ENCODE results near the gene BEX4.

DNA sequence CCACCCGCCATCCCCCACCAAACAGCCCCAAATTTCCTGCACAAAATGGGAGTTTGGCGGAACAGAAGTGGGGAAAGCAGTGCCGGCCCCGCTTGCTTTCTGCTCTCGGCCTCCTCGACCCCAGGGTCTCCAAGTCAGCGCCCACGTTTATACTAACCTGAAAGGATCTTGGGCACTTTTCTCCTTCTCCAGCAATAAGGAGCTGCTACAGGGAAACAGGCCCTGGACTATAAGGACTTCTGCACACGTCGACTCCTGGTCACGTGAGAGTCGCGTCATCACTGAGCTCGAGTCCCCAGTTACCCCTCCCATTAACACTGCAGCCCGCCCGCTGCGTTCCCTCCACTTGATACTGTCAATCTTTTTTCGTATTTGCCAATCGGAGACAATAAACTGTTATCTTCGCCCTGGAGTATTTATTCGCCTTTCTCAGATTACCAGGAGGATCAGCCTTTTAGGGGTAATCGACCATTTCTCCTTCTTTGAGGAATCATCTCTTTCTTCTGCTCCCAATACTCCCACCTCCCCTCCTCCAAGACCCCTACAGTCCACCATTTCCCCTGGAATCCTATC, 40.1 kb downstream of the BEX4 start, which contains the start of gene TCEAL8:
- TF ChIP-seq, protein P1, sequence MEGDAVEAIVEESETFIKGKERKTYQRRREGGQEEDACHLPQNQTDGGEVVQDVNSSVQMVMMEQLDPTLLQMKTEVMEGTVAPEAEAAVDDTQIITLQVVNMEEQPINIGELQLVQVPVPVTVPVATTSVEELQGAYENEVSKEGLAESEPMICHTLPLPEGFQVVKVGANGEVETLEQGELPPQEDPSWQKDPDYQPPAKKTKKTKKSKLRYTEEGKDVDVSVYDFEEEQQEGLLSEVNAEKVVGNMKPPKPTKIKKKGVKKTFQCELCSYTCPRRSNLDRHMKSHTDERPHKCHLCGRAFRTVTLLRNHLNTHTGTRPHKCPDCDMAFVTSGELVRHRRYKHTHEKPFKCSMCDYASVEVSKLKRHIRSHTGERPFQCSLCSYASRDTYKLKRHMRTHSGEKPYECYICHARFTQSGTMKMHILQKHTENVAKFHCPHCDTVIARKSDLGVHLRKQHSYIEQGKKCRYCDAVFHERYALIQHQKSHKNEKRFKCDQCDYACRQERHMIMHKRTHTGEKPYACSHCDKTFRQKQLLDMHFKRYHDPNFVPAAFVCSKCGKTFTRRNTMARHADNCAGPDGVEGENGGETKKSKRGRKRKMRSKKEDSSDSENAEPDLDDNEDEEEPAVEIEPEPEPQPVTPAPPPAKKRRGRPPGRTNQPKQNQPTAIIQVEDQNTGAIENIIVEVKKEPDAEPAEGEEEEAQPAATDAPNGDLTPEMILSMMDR (IDR thresholded peaks at IDR 0.05; ENCODE audit: low read depth, low read length) = no peak
- no peak for TF ChIP-seq EZH2phosphoT487 (IDR thresholded peaks at IDR 0.05; ENCODE audit: low read depth)
